Measurements from ENCODE around the gene SMIM5.

DNA sequence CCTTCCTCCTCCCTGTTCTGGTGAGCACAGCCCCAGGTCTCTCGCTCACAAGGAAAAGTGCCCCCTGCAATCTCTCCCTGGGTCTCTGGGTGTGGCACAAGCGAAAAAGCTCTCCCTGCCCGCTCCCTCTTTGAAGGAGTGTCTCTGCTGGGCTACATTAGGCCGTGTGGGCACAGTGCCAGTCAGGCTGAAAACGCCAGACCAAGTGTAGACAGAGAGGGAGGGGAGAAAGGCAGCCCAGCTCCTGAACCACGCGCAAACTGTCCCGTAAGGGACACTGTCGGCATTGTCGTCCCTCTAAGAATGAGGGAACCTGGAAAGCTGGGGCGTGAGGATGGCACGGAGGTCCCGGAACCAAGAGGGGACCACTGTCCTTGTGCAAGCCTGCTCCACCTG is 3.9 kb downstream of the SMIM5 start:
- TF ChIP-seq EZH2phosphoT487 (IDR thresholded peaks at IDR 0.05; ENCODE audit: low read depth) = no peak
- TF ChIP-seq, protein P1, sequence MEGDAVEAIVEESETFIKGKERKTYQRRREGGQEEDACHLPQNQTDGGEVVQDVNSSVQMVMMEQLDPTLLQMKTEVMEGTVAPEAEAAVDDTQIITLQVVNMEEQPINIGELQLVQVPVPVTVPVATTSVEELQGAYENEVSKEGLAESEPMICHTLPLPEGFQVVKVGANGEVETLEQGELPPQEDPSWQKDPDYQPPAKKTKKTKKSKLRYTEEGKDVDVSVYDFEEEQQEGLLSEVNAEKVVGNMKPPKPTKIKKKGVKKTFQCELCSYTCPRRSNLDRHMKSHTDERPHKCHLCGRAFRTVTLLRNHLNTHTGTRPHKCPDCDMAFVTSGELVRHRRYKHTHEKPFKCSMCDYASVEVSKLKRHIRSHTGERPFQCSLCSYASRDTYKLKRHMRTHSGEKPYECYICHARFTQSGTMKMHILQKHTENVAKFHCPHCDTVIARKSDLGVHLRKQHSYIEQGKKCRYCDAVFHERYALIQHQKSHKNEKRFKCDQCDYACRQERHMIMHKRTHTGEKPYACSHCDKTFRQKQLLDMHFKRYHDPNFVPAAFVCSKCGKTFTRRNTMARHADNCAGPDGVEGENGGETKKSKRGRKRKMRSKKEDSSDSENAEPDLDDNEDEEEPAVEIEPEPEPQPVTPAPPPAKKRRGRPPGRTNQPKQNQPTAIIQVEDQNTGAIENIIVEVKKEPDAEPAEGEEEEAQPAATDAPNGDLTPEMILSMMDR (IDR thresholded peaks at IDR 0.05; ENCODE audit: low read depth, low read length) = no peak
